GM11168 (cell line): ENCODE data around the gene PDZD7.
"Not testable (repeated sequence)": the region's sequence is repeated elsewhere in the genome, so short reads cannot be mapped to it uniquely, and the experiment has no call there.

ENCODE experiments used
- in situ Hi-C: fragments of 300-500 bp; cut with MboI; formaldehyde crosslinking; loops from one replicate; pipeline ENCODE4 v1.12.0; 2022; ENCODE audit warnings: low sequenced_read_pairs; ENCODE audit not compliant: unreplicated experiment

The PDZD7 gene

DNA sequence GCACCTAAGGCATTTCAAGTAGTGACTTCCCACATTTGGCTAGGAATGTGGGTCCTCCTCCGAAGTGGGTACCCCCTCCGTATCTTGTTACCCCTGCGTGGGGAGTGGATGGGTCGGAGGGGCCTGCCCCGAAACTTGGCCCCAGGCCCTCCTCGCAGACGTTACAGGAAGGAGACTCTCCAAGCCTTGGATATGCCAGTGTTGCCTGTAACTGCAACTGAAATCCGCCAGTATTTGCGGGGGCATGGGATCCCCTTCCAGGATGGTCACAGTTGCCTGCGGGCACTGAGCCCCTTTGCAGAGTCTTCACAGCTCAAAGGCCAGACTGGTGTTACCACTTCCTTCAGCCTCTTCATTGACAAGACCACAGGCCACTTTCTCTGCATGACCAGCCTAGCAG lies 42.8 kb downstream of the PDZD7 start:
- in situ Hi-C loops, result no loop called here

DNA sequence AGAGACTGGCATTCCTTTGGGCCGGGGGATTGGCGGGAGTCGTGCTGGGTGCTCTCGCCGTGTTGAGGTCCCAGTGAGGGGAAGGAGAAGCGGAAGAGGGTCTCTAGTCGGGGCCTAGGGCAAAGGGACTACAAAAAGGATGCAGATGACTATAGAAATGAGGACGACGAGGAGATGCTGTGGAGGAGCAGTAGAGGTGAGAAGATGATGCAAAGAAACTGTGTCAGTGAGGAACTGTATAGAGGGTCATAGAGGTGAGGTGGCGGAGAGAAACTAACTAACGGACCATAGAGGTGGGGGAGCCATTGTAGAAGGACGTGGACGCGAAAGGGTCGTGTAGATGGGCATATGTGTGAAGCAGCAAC lies 43.3 kb downstream of the PDZD7 start:
- in situ Hi-C loops, result no loop called here

DNA sequence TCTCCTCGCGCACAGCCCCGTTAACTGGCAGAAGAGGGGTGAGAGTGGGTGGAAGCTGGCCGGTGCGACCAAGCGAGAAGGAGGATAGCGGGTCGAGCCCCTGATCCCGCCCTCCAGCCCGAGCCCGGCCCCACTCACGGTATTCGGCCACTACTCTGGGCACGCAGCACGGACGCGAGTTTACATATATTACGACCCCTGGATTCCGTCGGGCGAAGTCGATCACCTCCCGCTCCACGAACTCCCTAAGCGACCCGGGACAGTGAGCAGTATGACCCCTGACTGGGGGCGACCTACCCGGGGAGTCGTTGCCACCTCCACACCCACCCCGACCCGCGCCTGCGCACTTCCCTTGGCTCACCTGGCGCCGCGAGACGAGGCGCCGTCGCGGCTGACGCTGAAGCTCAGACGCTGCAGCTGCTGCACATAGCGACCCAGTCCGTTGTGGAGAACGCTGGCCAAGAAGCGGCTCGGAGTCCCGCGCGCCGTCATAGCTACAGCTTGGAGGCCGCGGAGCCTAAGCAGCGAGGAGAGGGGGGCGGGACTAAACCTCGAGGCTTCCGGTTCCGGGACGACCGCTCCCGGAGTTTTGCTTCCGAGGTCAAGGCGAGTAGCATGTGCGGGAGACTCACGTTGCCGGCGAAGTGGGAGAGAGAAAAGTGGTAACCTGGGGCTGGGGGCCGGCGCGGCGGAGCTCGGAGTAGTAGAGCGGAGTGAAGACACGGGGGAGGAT lies 43.8 kb downstream of the PDZD7 start, which contains the start of the genes MRPL43 and TWNK:
Gene MRPL43, minus strand, starts transcription at position 546 of the 733 bp plus-strand sequence. Its CDS starts 54 bp downstream, at position 492.
Gene TWNK, plus strand, starts transcription at position 592 of the 733 bp plus-strand sequence. CDS start 668 bp downstream, outside the sequence.
- in situ Hi-C loops, result no loop called here

GRCh38 chr10:100986623-100986951 lies 44.3 kb downstream of the PDZD7 start:
- in situ Hi-C loops, result no loop called here

GRCh38 chr10:100985336-100985735 lies 45.6 kb downstream of the PDZD7 start:
- in situ Hi-C loops, result no loop called here

DNA sequence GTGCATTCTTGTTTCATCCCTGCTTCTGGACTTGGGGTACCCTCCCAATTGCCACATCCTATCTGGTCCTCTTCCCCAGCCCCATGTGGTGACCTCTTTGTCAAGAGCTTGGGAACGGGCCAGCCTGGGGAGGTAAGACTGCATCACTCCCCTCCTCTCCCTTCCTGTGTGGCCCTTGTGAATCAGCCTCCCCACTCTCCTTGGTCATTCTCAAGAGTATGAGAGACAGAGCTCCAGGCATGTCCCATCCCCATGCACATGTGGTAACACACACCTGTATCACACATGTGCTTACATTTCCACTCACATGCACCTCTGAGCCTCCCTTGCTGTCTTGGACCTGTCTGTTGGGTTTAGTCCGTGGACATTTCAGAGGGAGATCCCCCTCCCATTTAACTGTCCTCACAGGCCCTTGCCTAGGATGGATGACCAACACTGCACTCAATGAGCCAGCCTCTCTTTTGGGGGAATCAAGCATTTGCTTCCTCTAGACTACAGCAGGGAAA lies 46.2 kb downstream of the PDZD7 start:
- in situ Hi-C loops, result no loop called here

DNA sequence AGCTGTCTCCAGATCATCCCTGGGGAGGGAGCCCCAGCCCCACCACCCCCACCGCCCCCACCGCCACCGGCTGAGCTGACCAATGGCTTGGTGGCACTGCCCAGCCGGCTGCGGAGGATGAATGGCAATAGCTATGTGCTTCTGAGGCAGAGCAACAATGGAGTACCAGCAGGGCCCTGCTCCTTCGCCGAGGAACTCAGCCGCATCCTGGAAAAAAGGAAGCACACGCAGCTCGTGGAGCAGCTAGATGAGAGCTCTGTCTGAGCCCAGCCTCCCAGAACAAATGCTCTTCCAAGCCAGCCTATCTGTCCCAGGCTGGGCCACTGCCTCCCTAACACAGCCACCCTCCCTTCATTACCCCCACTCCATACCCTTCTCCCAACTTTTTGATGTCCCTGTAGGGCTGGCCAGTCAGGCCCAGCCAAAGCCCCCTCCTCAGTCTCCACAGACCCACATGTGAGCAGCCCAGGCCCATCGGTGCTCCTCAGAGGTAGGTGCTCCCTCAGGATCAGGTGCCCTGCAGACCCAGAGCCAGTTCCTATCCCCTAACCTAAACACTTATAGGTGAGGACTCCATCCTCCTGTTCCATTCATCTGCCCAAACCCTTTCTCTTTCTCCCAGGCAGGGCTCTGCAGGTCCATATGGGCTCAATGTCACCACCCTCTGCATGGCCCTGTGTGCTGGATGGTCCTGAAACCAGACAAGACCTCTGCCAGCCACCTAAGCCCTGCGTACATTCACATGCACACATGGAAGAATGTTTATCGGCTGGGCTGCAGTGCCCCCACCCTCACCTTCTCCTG lies 46.9 kb downstream of the PDZD7 start:
- in situ Hi-C loops, result no loop called here

- in situ Hi-C loops, result no loop called here
These were observed 47.8 kb downstream of the PDZD7 start for GRCh38 chr10:100982916-100983830.

GRCh38 chr10:100981178-100981772 lies 49.7 kb downstream of the PDZD7 start:
- in situ Hi-C loops, result no loop called here

- in situ Hi-C loops, result no loop called here
These were observed 50.2 kb downstream of the PDZD7 start for GRCh38 chr10:100980711-100981110.

GRCh38 chr10:100980311-100980710 lies 50.6 kb downstream of the PDZD7 start:
- in situ Hi-C loops, result no loop called here

DNA sequence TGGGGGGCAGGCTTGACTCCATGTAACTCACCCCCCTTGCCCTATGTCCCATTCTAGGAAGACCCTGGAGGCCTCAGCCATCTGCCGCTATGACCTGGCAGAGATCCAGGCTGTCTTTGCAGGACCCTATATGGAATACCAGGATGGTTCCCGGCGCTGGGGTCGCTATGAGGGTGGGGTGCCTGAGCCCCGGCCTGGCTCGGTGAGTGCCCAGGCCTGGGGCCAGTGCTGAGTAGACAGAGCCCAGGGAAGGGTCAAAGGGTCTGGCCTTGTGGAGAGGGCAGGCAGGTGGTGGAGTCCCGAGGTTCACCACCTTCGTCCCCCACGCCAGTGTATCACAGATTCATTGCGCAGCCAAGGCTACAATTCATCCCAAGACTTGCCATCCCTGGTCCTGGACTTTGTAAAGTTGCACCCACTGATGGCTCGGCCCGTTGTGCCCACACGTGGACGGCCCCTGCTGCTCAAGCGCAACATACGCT lies 51.1 kb downstream of the PDZD7 start:
- in situ Hi-C loops, result no loop called here

DNA sequence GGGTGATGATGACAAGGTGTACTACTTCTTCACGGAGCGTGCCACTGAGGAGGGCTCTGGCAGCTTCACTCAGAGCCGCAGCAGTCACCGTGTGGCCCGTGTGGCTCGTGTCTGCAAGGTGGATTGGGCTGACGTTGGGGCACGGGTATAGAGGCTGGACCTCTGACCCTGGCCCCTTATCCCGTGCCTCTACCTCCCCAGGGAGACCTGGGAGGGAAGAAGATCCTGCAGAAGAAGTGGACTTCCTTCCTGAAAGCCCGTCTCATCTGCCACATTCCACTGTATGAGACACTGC lies 52.1 kb downstream of the PDZD7 start:
- in situ Hi-C loops, result no loop called here

GRCh38 chr10:100978121-100978900 lies 52.6 kb downstream of the PDZD7 start:
- in situ Hi-C loops, result no loop called here

DNA sequence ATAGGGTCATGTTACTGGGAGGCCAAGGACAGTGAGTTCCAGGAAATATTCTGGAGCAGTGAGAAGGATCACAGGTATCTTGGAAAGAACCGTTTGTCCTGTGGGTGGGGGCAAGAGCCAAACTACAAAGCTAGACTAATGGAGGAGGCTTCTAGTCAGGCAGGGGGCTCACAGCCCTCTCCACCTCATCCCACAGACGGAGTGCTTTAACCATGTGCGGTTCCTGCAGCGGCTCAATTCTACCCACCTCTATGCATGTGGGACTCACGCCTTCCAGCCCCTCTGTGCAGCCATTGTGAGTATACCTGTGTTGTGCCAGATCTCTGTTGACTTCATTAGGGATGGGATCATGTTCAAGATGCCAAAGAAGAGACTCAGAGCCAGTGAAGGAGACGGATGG lies 53.5 kb downstream of the PDZD7 start:
- in situ Hi-C loops, result no loop called here

DNA sequence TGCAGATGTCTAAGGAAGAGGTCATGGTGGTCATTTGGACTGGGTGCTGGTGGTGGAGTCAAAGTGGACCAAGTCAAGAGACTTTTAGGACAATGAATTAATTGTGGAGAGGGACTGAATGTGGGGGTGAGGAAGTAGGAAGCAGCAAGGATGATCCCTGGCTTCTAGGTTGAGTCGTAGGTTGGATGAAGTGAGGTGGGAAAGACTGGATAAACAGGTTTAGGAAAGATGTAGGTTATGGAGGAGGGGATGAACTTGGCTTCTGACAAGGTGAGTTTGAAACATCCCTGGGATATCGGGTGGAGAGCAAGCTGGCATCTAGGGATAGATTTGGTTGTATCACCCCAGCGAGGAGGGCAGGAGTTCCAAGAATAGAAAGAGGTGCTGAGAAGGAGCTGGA lies 54.0 kb downstream of the PDZD7 start:
- in situ Hi-C loops, result no loop called here

DNA sequence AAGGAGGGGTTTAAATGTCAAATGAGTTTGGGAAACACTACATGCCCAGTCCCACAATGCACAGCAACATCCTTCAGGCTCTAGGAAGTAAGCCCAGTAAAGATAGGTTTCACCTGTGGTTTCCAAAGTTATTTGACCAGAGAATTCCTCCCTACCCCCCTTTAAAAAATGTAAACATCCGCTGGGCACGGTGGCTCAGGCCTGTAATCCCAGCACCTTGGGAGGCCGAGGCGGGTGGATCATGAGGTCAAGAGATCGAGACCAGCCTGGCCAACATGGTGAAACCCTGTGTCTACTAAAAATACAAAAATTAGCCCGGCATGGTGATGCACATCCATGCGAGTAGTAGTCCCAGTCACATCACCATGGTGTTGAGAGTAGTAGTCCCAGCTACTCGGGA lies 55.5 kb downstream of the PDZD7 start:
- in situ Hi-C loops, result not testable (repeated sequence)

GRCh38 chr10:100972904-100973535 lies 57.9 kb downstream of the PDZD7 start:
- in situ Hi-C loops, result no loop called here
